HL-60/S4 treated with phorbol 12-myristate 13-acetate at 8.2 ng/mL for 4 days and 3 days (cell line): ENCODE data around the gene MYLK.
"Not testable (repeated sequence)": the region's sequence is repeated elsewhere in the genome, so short reads cannot be mapped to it uniquely, and the experiment has no call there.

Experiments
- in situ Hi-C: fragments of 300-500 bp; cut with MboI; formaldehyde crosslinking; loops from 2 replicates; pipeline ENCODE4 v1.15.0; 2022; ENCODE audit warnings: low sequenced_read_pairs

Gene MYLK

GRCh38 chr3:123884203-123884831 lies at the start of gene MYLK:
Gene MYLK (minus strand): TSS chr3:123884332. CDS start chr3:123793841, 90,491 bp downstream.
- in situ Hi-C loops, result no loop called here

GRCh38 chr3:123930445-123930844 lies 46.3 kb upstream of the MYLK start:
- in situ Hi-C loops, result no loop called here

- in situ Hi-C loops, result no loop called here
These were observed 45.2 kb upstream of the MYLK start for GRCh38 chr3:123929325-123929724.

GRCh38 chr3:123926396-123926795 lies 42.3 kb upstream of the MYLK start:
- in situ Hi-C loops, result no loop called here

GRCh38 chr3:123920868-123921267 lies 36.7 kb upstream of the MYLK start:
- in situ Hi-C loops, result no loop called here

- in situ Hi-C loops, result no loop called here
These were observed 36.3 kb upstream of the MYLK start for GRCh38 chr3:123920383-123920782.

GRCh38 chr3:123919353-123919752 lies 35.2 kb upstream of the MYLK start:
- in situ Hi-C loops, result no loop called here

GRCh38 chr3:123914829-123915228 lies 30.7 kb upstream of the MYLK start:
- in situ Hi-C loops, result no loop called here

- in situ Hi-C loops, result no loop called here
These were observed 25.7 kb upstream of the MYLK start for GRCh38 chr3:123909785-123910184.

- in situ Hi-C loops, result no loop called here
These were observed 23.6 kb upstream of the MYLK start for GRCh38 chr3:123907720-123908119.

GRCh38 chr3:123899300-123899865 lies 15.3 kb upstream of the MYLK start:
- in situ Hi-C loops, result no loop called here

GRCh38 chr3:123893012-123893411 lies 8.9 kb upstream of the MYLK start:
- in situ Hi-C loops, result no loop called here

GRCh38 chr3:123892195-123892594 lies 8.1 kb upstream of the MYLK start:
- in situ Hi-C loops, result no loop called here

- in situ Hi-C loops, result not testable (repeated sequence)
These were observed 6.9 kb upstream of the MYLK start for GRCh38 chr3:123890991-123891390.

- in situ Hi-C loops, result not testable (repeated sequence)
These were observed 6.0 kb upstream of the MYLK start for GRCh38 chr3:123890162-123890561.

GRCh38 chr3:123884993-123885392 lies 861 bp upstream of the MYLK start:
- in situ Hi-C loops, result no loop called here

GRCh38 chr3:123883701-123884202 lies 380 bp downstream of the MYLK start:
- in situ Hi-C loops, result no loop called here

GRCh38 chr3:123883111-123883510 lies 1.0 kb downstream of the MYLK start:
- in situ Hi-C loops, result no loop called here

- in situ Hi-C loops, result no loop called here
These were observed 2.4 kb downstream of the MYLK start for GRCh38 chr3:123881771-123882170.

- in situ Hi-C loops, result no loop called here
These were observed 3.1 kb downstream of the MYLK start for GRCh38 chr3:123880998-123881561.

GRCh38 chr3:123878807-123879206 lies 5.3 kb downstream of the MYLK start:
- in situ Hi-C loops, result no loop called here

- in situ Hi-C loops, result no loop called here
These were observed 6.2 kb downstream of the MYLK start for GRCh38 chr3:123877965-123878364.
